Osteocyte (in vitro differentiated cells): ENCODE data around the gene RCE1. TPM values are rescaled to one million over a fixed set of nuclear protein-coding genes. Genes with fewer than 3 reads are reported as not detected.
A peak's percentile ranks its signal among the peaks of the same experiment; 100 is the strongest.

ENCODE experiments used
- DNase-seq: peaks from one replicate; pipeline ENCODE4 v3.0.0; 2021; ENCODE audit warnings: mixed read lengths; ENCODE audit not compliant: unreplicated experiment; ENCODE audit errors: extremely low spot score
- H3K27ac Mint-ChIP-seq: one replicate; pipeline ENCODE4 v1.8.0; 2021; ENCODE audit warnings: mild to moderate bottlenecking, mixed read lengths; ENCODE audit not compliant: unreplicated experiment
- H3K27me3 Mint-ChIP-seq: one replicate; pipeline ENCODE4 v1.8.0; 2021; ENCODE audit warnings: mixed read lengths; ENCODE audit not compliant: unreplicated experiment
- H3K36me3 Mint-ChIP-seq: one replicate; pipeline ENCODE4 v1.8.0; 2021; ENCODE audit warnings: mixed read lengths; ENCODE audit not compliant: unreplicated experiment
- H3K4me1 Mint-ChIP-seq: one replicate; pipeline ENCODE4 v1.8.0; 2021; ENCODE audit warnings: mixed read lengths; ENCODE audit not compliant: unreplicated experiment
- H3K4me3 Mint-ChIP-seq: one replicate; pipeline ENCODE4 v1.8.0; 2021; ENCODE audit warnings: mild to moderate bottlenecking, moderate library complexity, mixed read lengths; ENCODE audit not compliant: unreplicated experiment
- H3K9me3 Mint-ChIP-seq: one replicate; pipeline ENCODE4 v1.8.0; 2021; ENCODE audit warnings: mixed read lengths; ENCODE audit not compliant: unreplicated experiment
- total RNA-seq: library from RNA; stranded (reverse); gene quantifications from 2 replicates; pipeline ENCODE4 v1.2.1, GENCODE V29; 2021
- TF ChIP-seq, protein P1 (sequence below): fragments of 200-600 bp; sonication (generic); IDR thresholded peaks from 2 replicates; pipeline ENCODE4 v1.5.0; 2021; ENCODE audit warnings: antibody characterized with exemption, mild to moderate bottlenecking, moderate library complexity

Gene RCE1
- total RNA-seq, 1 donor from 2014 or later = 20.3 TPM

DNA sequence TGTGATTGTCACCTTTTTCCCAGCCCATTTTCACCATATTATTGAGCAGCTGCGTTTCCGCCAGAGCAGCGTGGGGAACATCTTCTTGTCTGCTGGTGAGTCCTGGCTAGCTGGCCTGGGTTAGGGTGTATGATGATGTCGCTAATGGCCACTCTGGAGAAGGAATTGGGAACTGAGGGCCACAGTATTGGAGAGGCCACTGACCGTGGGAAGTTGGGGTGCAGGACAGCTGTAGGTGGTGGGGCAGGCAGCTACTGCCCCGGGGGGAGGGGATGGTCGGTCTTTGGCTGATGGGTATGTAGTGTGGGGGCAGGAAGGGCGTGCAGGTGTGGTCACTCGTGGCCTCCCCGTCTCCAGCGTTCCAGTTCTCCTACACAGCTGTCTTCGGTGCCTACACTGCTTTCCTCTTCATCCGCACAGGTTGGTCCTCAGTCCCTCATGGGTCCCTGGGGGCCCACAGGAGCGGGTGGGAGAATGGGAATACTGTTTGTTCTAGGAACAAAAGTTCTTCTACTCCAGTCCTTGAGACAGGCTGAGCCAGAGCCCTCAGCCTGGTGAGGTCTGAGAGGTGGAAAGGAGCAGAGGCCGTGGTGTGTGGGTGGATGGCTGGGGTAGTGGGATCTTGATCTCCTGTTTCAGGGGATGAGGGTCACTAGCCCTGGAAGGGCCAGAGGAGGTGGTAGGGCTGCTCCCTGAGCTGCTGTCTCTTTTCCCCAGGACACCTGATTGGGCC lies 2.1 kb downstream of the RCE1 start:
- no peaks in the 10 kb centered on the region for H3K9me3 Mint-ChIP-seq
- no peak for DNase-seq
- H3K36me3 Mint-ChIP-seq = peaks cover 10% of the 10 kb centered on the region
- H3K27ac Mint-ChIP-seq = peak overlapping the region; percentile 7
- no peaks in the 10 kb centered on the region for H3K27me3 Mint-ChIP-seq
- TF ChIP-seq, protein P1, sequence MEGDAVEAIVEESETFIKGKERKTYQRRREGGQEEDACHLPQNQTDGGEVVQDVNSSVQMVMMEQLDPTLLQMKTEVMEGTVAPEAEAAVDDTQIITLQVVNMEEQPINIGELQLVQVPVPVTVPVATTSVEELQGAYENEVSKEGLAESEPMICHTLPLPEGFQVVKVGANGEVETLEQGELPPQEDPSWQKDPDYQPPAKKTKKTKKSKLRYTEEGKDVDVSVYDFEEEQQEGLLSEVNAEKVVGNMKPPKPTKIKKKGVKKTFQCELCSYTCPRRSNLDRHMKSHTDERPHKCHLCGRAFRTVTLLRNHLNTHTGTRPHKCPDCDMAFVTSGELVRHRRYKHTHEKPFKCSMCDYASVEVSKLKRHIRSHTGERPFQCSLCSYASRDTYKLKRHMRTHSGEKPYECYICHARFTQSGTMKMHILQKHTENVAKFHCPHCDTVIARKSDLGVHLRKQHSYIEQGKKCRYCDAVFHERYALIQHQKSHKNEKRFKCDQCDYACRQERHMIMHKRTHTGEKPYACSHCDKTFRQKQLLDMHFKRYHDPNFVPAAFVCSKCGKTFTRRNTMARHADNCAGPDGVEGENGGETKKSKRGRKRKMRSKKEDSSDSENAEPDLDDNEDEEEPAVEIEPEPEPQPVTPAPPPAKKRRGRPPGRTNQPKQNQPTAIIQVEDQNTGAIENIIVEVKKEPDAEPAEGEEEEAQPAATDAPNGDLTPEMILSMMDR = no peak
- H3K4me3 Mint-ChIP-seq = peak overlapping the region; percentile 38
- H3K4me1 Mint-ChIP-seq = peaks cover 31% of the 10 kb centered on the region

DNA sequence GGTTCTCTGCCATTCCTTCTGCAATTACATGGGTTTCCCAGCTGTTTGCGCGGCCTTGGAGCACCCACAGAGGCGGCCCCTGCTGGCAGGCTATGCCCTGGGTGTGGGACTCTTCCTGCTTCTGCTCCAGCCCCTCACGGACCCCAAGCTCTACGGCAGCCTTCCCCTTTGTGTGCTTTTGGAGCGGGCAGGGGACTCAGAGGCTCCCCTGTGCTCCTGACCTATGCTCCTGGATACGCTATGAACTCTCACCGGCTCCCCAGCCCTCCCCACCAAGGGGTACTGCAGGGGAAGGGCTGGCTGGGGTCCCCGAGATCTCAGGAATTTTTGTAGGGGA lies 2.6 kb downstream of the RCE1 start:
- DNase-seq = no peak
- TF ChIP-seq, protein P1 = no peak
- H3K4me3 Mint-ChIP-seq = no peak overlapping the region

DNA sequence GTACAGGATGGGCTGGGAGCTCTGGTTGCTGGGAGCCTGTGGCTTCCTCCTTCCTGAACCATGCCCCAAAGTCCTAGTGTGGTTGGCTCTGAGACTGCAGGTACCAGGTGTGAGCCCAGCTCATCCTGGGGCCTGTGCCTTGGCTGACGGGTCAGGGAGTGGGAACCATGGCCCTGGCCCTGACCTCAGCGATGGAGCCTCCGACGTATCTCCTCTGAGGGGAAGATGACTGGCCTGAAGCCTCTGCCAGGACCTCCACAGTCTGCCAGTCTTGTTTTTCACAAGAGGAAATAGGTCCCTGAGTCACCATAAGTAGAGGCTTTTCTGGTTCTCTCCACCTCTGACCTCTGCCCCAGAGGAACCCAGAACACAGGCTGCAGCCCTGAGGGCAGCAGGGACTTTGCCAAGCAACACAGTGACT lies 3.4 kb downstream of the RCE1 start:
- TF ChIP-seq, protein P1 = no peak
- Mint-ChIP-seq H3K27ac (peak overlapping the region; percentile 10), H3K36me3 (peaks cover 13% of the 10 kb centered on the region), H3K9me3 (no peaks in the 10 kb centered on the region), H3K4me3 (peak overlapping the region; percentile 4), H3K27me3 (no peaks in the 10 kb centered on the region), H3K4me1 (peaks cover 27% of the 10 kb centered on the region)
- DNase-seq = no peak

More for the DNA sequence above, 2.6 kb downstream of the RCE1 start:
- H3K27ac Mint-ChIP-seq = no peak overlapping the region
- H3K36me3 Mint-ChIP-seq = peaks cover 13% of the 10 kb centered on the region
- no peaks in the 10 kb centered on the region for H3K9me3 Mint-ChIP-seq
- H3K4me1 Mint-ChIP-seq = peaks cover 29% of the 10 kb centered on the region
- H3K27me3 Mint-ChIP-seq = no peaks in the 10 kb centered on the region

DNA sequence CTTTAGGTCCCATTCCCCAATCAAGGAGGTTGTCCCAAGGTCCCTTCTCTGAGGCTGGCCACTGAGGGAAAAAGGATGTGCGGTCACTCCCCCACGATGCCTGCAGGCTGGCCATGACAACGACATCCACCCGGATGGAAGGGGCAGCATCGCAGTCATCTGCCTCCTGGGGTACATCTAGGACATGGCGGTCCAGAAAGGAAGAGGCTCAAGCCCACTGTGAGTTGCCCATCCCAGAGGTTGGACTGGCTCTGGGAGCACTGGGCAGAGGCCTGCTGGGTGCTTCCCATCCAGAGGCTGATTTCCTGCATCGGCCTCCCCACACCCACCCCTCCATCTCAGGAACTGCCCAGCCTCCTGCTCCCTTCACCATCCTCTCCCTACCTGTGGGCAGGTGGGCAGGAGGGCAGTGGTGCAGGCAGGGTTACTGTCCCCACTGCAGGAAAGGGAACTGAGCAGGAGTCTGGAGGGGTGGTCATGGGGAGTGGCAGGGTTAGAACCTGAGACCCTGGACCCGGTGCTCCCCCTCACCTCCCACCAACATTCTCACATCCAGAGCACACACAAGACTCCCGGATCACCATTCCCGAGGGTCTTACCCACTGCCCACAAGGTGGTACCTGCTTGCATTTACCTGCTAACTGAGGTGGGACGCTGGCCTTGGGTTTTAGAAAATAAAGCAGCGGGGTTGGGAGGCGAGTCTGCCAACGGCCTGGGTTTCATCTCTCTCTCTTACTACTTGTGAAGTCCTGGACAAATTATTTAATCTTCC lies 4.4 kb downstream of the RCE1 start:
- Mint-ChIP-seq H3K9me3 (no peaks in the 10 kb centered on the region), H3K4me1 (peaks cover 18% of the 10 kb centered on the region), H3K27me3 (no peaks in the 10 kb centered on the region), H3K27ac (no peak overlapping the region), H3K4me3 (no peak overlapping the region), H3K36me3 (peaks cover 15% of the 10 kb centered on the region)
- TF ChIP-seq, protein P1 = no peak
- DNase-seq = peak; percentile 72
